ENCODE results near the gene INPP5E. TPM values are rescaled to one million over a fixed set of nuclear protein-coding genes. Genes with fewer than 3 reads are reported as not detected.

The INPP5E gene
- total and polyA plus RNA-seq, 3 donors from 2014 or later, result 22.1 to 38.0 (median 32.2) TPM

GRCh38 chr9:136486131-136486530 is 46.5 kb upstream of the INPP5E start:
- intact Hi-C loops (cut with DNase I; ENCODE audit: low total_unique reads), result loop anchor here (5.0 kb wide), 1 partner anchor 141 kb away; no protein-coding TSS in a partner anchor

DNA sequence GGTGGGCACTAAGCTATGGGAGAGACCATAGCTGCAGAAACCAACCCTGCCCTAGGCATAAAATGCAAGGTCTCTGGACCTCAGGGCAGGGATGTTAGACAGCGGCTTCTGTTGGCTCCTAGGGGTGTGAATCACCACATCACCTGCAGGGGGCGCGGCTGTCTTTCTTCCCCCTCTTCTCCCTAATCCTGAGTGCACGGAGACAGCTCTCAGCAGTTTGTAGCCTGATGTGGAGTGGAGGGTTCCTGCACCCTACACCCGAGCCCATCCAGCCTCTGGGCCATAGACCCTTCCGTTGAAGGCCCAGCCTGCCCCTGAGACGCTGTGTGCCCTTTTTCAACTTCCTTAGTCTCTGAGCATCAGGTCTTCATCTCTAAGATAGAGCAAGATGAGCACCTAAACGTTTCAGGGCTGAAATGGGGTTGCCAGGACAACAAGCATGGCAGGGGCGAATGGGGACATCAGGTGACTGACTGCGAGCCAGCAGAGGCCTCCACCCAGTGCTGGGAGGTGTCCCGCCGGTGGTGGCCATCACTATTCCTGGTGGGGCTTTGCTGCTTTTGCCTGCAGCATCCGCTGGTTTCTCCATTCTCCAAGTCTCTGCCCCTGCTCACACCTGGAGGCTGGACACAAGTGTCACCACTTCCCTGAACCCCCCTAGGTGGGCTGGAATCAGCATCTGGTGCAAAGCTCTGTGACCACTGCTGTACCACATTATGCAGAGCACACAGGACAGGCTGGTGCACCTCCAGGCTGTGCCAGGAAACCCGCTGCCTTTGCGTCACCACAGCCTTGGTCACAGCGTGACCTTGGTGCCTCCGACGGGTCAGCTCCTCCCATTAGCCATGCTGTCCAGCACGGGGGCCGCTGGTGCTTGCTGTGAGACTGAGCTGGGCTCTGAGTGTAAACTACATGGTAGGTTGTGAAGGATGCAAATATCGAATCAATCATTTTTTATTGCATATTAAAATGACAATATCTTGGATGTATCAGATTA is 45.7 kb upstream of the INPP5E start:
- TF ChIP-seq, protein P1, sequence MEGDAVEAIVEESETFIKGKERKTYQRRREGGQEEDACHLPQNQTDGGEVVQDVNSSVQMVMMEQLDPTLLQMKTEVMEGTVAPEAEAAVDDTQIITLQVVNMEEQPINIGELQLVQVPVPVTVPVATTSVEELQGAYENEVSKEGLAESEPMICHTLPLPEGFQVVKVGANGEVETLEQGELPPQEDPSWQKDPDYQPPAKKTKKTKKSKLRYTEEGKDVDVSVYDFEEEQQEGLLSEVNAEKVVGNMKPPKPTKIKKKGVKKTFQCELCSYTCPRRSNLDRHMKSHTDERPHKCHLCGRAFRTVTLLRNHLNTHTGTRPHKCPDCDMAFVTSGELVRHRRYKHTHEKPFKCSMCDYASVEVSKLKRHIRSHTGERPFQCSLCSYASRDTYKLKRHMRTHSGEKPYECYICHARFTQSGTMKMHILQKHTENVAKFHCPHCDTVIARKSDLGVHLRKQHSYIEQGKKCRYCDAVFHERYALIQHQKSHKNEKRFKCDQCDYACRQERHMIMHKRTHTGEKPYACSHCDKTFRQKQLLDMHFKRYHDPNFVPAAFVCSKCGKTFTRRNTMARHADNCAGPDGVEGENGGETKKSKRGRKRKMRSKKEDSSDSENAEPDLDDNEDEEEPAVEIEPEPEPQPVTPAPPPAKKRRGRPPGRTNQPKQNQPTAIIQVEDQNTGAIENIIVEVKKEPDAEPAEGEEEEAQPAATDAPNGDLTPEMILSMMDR (IDR thresholded peaks at IDR 0.05), result peak; percentile 84 to 92 (median 86)
- TF ChIP-seq POLR2A (IDR thresholded peaks at IDR 0.05), result no peak
- H3K4me1 ChIP-seq, result peaks cover 26% of the 10 kb centered on the region
- H3K4me3 ChIP-seq, result no peak overlapping the region
- no peaks in the 10 kb centered on the region for H3K27me3 ChIP-seq
- H3K9me3 ChIP-seq, result no peaks in the 10 kb centered on the region
- intact Hi-C loops (cut with DNase I; ENCODE audit: low total_unique reads), result loop anchor here (5.0 kb wide), 1 partner anchor 142 kb away; no protein-coding TSS in a partner anchor
- H3K27ac ChIP-seq, result no peak overlapping the region
- WGBS, 2 donors, result 40 to 56% methylated on average over 17 to 21 of the region's 21 CpGs
- peak; percentile 92 for DNase-seq
- no peaks in the 10 kb centered on the region for H3K36me3 ChIP-seq (ENCODE audit: low read depth, missing control alignments)

More at GRCh38 chr9:136486131-136486530, 46.5 kb upstream of the INPP5E start:
- DNase-seq, result no peak
- TF ChIP-seq, protein P1 (IDR thresholded peaks at IDR 0.05), result no peak
- TF ChIP-seq POLR2A (IDR thresholded peaks at IDR 0.05), result no peak
- no peak overlapping the region for H3K4me3 ChIP-seq
- H3K36me3 ChIP-seq (ENCODE audit: low read depth, missing control alignments), result no peaks in the 10 kb centered on the region
- peaks cover 26% of the 10 kb centered on the region for H3K4me1 ChIP-seq
- H3K27me3 ChIP-seq, result no peaks in the 10 kb centered on the region
- H3K9me3 ChIP-seq, result no peaks in the 10 kb centered on the region
- H3K27ac ChIP-seq, result no peak overlapping the region
- whole genome bisulfite sequencing, 2 donors, result 81 to 94% methylated on average over 6 to 7 of the region's 7 CpGs

DNA sequence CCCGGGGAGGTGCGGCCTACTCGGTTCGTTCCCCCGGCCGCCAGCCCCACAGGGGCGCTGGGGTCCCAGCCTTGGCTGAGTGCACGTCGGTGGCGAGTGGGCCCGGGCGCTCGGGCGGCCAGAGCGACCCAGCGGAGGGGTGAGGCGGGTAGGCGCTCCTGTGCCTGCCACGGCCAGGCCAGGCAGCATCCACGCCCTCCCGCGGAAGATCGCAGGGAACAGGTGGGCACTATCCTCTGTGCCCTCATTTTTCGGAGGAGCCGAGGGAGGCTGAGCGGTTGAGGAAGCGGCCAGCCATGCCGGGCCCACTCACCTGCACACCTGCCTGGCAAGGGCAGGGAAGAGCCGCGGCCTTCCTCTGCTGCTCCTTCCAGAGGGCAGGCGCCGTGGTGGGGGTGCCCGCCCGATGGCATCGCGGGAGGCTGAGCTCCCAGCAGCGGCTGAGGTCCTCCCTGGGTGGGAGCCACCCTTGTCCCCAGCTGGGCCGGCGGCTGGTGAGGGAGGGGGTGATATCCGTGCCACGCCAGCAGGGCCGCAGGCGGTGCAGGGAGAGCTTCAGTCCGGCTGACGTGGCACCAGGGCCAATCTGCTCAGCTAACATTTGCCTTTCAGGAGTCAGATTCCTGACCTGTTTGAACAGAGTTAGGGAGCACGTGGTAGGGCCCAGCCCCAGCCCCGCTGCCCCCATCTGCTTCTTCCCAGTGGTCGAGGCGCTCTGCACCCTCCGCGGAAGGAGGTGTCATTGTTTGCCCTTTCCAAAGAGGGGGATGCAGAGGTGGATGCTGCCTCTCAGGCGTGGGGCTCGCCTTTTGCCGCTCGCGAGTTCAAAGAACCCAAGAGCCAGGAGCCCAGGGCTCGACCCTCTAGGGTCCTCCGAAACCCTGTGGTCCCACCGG is 44.8 kb upstream of the INPP5E start:
- H3K27me3 ChIP-seq, result no peaks in the 10 kb centered on the region
- no peaks in the 10 kb centered on the region for H3K36me3 ChIP-seq (ENCODE audit: low read depth, missing control alignments)
- no peak for DNase-seq
- H3K9me3 ChIP-seq, result no peaks in the 10 kb centered on the region
- TF ChIP-seq, protein P1 (IDR thresholded peaks at IDR 0.05), result no peak
- TF ChIP-seq POLR2A (IDR thresholded peaks at IDR 0.05), result no peak
- peak overlapping the region; percentile 97 to 100 for H3K27ac ChIP-seq
- peaks cover 26% of the 10 kb centered on the region for H3K4me1 ChIP-seq
- intact Hi-C loops (cut with DNase I; ENCODE audit: low total_unique reads), result loop anchor here (5.0 kb wide), 1 partner anchor 143 kb away; no protein-coding TSS in a partner anchor
- H3K4me3 ChIP-seq, result peak overlapping the region; percentile 95 to 100
- 27 to 30% methylated on average over 10 to 52 of the region's 59 CpGs for WGBS, 2 donors

- no peak for TF ChIP-seq POLR2A (IDR thresholded peaks at IDR 0.05)
- TF ChIP-seq, protein P1 (IDR thresholded peaks at IDR 0.05), result peak in 1 of 3 experiments; percentile 15
- peaks cover 26% of the 10 kb centered on the region for H3K4me1 ChIP-seq
- intact Hi-C loops (cut with DNase I; ENCODE audit: low total_unique reads), result no loop called here
- H3K9me3 ChIP-seq, result no peaks in the 10 kb centered on the region
- no peaks in the 10 kb centered on the region for H3K36me3 ChIP-seq (ENCODE audit: low read depth, missing control alignments)
- no peaks in the 10 kb centered on the region for H3K27me3 ChIP-seq
- DNase-seq, result peak; percentile 91
- peak overlapping the region; percentile 97 to 100 for H3K27ac ChIP-seq
- 0% methylated on average over 1 to 42 of the region's 63 CpGs for WGBS, 2 donors
- H3K4me3 ChIP-seq, result peak overlapping the region; percentile 95 to 100
These were observed 44.0 kb upstream of the INPP5E start for GRCh38 chr9:136483589-136484152.
